CD4-positive, alpha-beta T cell treated with Interferon alpha-2 for 1 hour (primary cell): ENCODE data around the gene TXNDC17.
"Not testable (repeated sequence)": the region's sequence is repeated elsewhere in the genome, so short reads cannot be mapped to it uniquely, and the experiment has no call there.

ENCODE experiments used
- DNase-seq, 2 donors: peaks; one replicate each; pipeline ENCODE4 v3.0.0-alpha.2; 2020 to 2022

TXNDC17 gene

GRCh38 chr17:6684881-6685767 lies 44.3 kb downstream of the TXNDC17 start:
- DNase-seq: no peak

GRCh38 chr17:6686026-6686425 lies 45.2 kb downstream of the TXNDC17 start:
- DNase-seq: no peak

- no peak for DNase-seq
Measured at GRCh38 chr17:6688944-6689343, 48.1 kb downstream of the TXNDC17 start.

GRCh38 chr17:6690641-6691040 lies 49.8 kb downstream of the TXNDC17 start:
- no peak for DNase-seq

- no peak for DNase-seq
Measured at GRCh38 chr17:6691546-6691945, 50.7 kb downstream of the TXNDC17 start.

GRCh38 chr17:6691958-6692357 lies 51.1 kb downstream of the TXNDC17 start:
- not testable (repeated sequence) for DNase-seq
